ENCODE data around the gene PCSK6.
"Not testable (repeated sequence)": the region's sequence is repeated elsewhere in the genome, so short reads cannot be mapped to it uniquely, and the experiment has no call there.

PCSK6 gene

DNA sequence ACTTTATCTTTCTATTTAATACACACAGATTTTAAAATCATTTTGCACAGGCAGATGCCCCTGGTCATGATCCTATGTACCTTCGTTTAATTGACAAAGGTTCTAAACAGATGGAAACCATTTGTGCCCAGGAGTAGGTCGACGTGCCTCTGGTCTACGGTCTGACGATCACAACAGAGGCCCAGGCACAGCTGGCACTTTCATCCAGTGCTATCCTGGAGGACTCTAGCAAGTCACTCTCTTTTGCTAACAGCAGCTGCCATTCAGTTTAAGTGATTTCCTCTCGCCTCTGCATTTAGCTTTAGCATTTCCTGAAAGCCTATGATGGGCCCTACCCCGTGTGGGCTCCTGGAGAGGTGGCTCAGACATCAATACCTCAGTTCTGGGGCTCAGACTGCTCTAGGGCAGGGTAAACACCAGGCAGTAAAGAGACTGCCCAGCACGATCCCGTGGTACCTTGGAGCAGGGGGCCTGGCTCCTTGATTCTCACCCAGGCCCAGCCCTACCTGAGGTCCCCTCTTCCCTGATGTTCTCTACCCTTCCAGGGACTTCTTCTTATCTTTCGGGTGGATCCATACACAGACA is 111.2 kb downstream of the PCSK6 start:
- no peak for DNase-seq (ENCODE audit: low read depth in 3 of 3)

DNA sequence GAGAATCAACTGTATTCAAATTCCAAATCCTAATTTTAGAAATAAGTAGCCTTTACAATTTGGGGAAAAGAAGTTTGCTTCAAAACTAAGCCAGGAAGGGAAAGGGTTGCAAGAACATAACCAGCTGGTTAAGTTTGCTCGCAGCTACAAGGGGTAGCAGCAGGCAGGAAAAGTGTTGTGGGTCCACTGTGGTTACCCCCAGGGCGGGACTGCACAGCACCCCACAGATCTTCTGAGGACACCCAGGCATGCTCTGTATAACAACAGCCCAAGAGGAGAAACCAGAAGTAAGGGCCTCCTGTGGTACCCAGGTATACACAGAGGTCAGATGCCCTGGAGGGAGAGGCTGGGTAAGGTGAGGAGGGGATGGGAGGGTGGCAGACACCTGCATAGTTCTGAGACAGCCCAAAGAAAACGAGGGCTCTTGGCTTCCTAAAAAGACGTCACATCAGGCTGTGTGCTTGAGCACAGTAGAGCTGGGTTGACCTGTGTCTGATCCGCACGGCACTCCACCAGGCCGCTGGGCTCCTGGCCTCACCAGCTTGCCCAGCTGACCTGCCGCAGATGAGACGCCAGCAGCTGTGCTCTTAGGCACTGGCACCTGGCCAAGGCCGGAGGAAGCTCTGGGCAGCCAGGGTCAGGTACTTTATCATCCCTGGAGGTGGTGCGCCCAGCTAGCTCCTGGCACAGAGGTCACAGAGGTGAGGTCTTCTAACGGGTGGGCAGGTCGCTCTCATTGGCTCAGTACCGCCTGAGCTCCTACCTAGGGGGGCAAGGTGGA is 112.7 kb downstream of the PCSK6 start:
- no peak for DNase-seq (ENCODE audit: low read depth in 3 of 3)

DNA sequence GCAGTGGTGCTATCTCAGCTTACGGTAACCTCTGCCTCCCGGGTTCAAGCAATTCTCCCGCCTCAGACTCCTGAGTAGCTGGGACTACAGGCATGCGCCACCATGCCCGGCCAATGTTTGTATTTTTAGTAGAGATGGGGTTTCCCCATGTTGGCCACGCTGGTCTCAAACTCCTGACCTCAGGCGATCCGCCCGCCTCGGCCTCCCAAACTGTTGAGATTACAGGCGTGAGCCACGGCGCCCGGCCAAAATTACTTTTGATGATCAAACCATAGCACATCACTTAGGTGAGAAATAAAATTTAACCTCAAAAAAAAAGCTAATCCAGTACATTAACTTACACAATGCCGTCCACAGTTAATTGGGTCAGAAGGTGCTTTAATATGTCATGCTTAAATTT is 114.5 kb downstream of the PCSK6 start:
- not testable (repeated sequence) for DNase-seq (ENCODE audit: low read depth in 3 of 3)

DNA sequence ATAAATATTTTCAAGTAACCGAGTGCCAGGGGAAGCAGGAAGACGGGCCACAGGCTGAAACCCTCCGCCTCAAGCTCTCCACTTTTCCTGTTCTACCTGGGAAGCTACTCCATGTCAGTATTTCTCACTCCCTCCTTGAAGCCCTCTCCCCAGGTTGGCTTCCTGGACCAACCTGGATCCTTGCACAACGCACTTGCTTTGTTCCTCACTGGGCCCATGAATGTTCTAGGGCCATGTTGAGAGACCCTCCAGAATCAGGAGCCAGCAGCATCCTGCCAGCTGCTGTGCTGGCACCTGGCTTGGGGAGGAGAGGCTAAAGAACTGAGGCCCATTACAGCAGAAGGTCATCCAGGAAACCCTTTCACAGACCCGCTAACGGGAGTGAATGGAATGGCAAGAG is 115.2 kb downstream of the PCSK6 start:
- no peak for DNase-seq (ENCODE audit: low read depth in 3 of 3)

DNA sequence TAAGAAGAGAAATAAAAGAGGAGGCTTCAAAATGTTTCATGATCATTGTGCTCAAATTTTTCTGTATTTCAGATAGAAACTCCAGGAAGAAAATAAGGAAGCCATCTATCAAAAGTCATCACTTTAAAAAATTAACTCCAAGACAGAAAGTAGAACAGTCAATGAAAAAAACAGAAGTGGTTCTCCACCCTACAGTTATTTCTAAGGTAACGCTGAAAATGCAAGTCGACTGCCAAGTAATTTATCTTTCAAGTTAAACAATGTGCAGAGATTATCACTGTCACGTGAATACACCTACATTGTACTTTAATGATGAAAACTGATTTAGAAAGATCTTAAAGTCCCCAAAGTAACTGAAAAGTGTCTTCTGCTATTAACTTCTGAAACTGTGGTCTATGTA is 115.9 kb downstream of the PCSK6 start:
- no peak for DNase-seq (ENCODE audit: low read depth in 3 of 3)

DNA sequence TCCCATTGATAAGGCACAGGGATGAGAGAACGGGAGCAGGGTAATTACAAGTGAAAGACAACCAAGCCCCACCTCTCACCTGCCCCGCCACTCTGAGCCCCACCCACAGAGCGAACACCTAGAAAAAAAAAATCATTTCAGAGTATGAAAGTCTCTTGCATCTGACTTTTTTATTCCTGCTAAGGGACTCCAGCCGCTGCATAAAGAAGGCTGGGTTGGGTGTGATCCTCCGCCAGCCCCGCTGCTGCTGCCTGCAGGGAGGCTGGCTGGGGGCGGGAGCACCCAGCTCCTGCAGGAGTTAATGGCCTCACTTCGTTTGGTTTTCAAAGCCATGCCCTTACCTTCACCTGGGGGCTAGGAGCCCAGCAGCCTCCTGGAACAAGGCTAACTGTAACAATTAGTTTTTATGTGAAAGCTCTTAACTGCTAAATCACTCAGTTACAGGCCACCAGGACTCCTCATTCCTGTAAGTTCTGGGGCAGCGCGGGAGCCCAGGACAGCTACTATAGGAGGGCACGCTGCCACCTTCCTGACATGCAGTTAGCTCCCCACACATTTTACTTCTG is 116.5 kb downstream of the PCSK6 start:
- no peak for DNase-seq (ENCODE audit: low read depth in 3 of 3)

DNA sequence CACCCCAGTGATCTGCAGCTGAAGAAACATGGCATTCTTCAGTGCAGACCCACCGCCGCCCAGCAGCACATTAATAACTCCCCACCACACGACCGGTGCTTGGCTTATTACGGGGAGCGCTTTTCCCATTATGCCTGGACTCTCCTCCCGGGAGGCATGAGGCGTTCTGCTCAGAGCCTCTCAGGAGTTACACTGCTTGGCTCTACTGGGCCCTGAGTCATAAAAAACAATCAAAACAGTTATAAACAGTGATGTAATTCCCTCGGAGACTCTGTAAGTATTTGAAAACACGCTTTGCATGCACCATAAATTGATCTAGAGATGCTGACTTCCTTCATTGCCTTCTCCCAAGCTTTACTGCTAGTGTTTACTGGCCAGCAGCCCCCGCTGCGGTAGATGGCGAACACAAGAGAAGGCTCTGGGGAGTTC is 117.3 kb downstream of the PCSK6 start:
- no peak for DNase-seq (ENCODE audit: low read depth in 3 of 3)

DNA sequence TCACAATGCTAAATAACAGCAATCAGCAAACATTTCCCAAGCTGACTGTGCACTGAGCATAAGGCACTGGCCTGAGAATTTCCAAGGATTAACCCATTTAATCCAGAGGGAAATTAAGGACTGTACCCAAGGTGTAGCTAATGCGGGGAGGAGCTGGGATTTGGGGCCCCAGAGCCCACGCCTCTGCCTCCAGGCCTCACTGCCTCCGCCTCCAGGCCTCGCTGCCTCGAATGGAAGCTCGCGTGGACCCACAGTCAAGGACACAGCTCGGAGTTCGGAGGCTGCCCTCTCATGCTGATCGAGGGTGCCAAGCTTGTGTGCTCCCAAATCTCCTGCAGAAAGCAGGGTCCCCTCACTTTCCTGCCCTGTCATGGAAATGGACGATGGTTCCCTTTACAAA is 118.0 kb downstream of the PCSK6 start:
- DNase-seq (ENCODE audit: low read depth in 3 of 3), result no peak

DNA sequence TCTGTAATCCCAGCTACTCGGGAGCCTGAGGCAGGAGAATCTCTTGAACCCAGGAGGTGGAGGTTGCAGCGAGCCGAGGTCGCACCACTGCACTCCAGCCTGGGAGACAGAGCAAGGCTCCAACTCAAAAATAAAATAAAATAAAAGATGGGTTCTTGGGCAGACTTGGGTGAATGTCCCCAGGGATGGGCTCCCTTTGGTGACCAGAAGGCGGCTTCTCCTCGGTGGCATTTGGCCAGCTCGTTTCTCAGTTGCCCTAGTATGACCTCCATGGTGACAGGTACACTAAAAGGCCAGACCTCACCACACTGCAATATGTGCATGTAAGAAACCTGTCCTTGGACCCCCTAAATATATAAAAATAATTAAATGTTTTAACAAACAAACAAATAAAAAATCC is 118.4 kb downstream of the PCSK6 start:
- DNase-seq (ENCODE audit: low read depth in 3 of 3), result no peak

DNA sequence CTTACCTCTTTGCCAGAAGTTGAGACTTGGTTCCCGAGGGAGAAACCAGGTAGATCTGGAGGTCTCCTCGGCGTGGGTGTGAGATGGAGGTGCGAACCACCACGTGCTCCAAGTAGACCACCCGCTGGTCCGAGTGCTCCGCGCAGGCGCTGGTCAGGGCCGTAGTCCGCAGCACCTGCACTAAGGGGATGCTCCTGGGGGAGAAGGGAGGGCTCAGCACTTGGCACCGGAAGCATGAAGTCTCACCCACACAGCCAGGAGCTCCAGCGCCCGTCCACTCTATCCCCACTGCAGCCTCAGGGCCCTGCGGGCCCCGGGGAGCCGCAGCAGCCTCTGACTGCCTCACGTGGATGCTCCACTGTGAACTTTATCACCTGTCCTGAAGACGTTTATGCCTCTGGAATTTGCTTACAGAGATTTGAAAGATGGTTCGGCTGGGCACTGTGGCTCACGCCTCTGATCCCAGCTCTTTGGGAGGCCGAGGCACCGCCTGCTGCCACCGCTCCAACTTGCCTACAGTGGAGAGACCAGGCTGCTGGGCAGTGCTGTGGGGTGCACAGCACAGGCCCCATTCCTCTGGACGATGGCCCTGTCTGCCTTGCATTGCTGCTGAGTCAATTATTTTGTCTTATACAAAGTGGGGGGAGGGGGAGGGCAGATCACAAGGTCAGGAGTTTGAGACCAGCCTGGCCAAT is 119.0 kb downstream of the PCSK6 start:
- DNase-seq (ENCODE audit: low read depth in 3 of 3), result no peak

DNA sequence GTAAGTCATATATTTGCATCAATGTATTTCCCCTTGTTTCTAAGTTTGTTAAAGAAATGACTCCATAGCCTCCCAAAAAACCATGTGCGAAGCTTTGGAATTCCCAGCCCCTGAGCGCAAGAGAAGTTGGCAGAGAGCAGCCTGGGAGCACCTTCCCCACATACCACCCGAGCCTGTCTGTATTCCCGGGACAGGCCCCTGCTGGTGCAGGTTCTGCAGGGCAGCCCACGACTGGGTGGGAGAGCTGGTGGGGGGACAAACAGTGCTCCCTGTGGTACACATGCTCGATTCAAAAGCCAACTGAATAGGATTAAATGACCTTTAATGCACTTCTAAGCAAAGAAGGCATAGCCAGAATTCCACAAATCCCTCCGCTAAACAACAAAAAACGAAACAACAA is 119.8 kb downstream of the PCSK6 start:
- no peak for DNase-seq (ENCODE audit: low read depth in 3 of 3)

DNA sequence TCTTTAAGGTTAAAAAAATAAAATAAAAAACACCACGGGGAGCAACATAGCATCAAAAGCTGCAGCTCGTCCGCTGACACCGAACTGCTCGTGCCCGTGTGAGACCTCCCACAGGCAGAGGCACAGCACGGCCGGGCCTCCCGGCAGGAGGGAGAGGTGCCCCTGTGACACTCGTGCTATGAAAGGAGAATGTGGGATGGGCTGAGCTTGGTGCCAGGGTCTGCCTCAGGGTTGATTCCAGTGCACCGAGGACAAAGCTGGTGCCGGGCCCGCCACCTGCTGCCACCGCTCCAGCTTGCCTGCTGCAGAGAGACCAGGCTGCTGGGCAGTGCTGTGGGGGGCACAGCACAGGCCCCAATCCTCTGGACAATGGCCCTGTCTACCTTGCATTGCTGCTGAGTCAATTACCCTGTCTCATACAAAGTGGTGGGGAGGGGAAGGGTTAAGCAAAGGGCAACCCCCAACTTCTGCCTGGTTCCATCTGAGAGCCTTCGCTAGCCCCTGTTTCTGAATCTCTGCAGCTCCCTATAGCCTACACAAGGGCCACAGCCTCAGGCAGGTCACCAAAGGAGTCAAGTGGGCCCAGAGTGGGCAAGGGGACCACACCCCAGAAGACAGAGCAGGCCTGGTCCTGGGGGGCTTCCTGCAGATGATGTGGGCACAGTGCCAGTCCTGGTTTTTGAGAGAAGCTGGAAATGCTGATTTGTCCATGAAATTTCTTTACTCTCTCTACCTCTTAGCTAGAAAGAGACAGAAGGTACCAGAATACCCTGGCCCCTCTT is 120.5 kb downstream of the PCSK6 start:
- DNase-seq (ENCODE audit: low read depth in 3 of 3), result no peak

DNA sequence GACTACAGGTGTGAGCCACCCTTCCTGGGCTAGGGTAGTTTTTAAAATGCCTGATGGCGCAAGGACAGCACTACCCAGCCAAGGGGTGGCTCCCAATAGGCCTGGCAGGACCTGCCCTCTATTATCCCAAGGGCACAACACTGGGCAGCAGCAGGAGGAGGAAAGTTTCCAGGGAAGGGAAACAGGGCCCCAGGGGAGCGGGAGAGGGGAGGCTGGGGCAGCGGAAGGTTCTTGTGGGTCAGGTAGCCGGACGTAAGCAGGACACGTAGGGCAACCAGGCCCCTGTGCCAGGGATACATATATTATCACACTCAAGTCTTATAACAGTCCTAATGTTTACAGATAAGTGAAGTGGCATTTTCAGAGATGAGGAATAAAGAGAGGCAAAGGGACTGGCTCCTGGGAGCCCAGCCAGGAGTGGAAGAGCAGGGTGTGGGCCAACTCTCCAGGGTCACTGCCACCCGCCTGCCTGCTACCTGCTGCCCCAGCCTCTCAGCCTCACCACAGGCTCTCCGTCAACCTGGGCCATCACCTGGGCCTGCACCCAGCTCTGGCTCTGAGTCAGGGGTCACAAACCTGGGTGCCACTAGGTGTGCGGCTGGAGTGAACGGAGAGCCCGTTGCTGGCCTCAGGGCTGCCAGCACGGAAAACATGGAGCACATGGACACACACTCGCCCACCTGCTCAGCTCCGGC is 121.3 kb downstream of the PCSK6 start:
- DNase-seq (ENCODE audit: low read depth in 3 of 3), result no peak

DNA sequence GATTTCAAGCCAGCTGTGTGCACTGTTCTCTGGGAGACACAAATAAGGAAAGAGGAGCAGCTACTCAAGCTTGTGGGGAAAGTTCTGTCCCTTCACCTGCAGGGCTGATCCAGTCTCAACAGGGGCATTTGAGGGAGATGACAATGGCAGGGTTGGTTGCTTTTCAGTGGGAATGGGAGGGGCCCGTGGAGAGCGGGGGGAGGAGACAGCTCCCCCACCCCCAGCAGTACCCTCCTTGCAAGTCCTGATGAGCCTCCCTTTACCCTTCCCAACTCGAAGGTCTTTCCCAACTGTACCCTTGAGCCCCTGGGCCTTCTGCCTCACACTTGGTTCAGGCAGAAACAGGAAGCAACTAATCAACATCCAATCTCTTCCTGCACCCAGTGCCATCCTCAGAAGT is 122.7 kb downstream of the PCSK6 start:
- no peak for DNase-seq (ENCODE audit: low read depth in 3 of 3)

DNA sequence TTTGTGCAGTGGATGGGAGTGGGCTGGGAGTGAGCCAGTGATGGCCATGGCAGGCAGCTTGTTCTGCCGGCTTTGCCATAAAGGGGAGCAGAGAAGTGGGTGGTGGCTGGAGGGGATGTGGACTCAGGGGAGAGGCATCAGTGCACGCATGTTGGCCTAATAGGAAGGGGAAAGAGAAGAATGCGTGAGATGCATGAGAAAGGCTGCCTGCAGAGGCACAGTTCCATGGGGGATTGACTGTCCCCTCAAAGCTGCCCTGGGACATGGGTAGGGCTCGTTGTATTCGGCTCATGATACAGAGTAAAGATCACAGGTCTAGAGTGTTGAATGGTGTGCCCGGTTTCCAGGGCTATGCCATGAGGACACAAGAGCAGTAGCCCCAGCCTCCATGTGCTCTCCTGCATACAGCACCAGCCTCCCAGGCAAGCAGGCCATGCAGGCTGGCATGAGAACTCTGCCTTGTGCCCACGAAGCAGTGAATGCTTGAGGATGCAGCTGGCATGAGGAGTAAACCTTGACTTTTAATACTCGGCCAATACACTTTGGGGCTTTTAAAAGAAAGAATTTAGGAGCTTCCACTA is 126.4 kb downstream of the PCSK6 start:
- no peak for DNase-seq (ENCODE audit: low read depth in 3 of 3)

DNA sequence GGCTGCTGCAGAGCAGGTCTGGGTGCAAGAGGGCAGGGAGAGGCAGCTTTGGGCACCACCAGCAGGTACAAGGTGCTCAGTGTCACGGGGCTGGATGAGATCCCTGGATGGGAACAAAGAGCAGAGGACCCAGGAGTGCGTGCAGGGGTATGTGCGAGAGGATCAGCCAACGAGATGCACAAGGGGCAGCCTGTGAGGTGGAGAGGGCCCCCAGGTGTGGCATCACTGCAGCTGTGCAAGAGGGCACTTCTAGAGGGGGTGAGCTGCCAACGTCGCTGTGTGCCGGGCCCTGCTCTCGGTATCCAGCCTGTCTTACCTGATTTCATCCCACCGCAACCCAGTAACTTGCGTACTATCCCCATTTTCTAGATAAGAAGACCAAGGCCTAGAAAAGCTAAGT is 127.1 kb downstream of the PCSK6 start:
- DNase-seq (ENCODE audit: low read depth in 3 of 3), result no peak

DNA sequence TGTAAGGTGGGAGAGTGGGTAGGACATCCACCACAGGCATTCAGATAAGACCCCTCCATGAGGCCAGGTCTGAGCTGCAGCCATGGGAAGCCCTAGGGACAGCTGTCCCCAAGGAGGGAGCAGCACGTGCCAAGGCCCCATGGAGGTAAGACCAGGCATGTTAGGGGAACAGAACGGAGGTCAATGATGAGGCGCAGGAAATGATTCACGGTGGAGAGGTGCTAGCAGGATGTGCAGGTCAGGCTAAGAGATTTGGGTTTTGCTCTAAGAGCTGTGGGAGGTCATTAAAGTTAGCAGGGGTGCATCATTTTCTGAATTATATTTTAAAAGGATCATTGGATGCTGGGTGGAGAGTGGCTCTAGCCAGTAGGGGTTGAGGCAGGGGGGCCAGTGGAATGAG is 128.1 kb downstream of the PCSK6 start:
- no peak for DNase-seq (ENCODE audit: low read depth in 3 of 3)

DNA sequence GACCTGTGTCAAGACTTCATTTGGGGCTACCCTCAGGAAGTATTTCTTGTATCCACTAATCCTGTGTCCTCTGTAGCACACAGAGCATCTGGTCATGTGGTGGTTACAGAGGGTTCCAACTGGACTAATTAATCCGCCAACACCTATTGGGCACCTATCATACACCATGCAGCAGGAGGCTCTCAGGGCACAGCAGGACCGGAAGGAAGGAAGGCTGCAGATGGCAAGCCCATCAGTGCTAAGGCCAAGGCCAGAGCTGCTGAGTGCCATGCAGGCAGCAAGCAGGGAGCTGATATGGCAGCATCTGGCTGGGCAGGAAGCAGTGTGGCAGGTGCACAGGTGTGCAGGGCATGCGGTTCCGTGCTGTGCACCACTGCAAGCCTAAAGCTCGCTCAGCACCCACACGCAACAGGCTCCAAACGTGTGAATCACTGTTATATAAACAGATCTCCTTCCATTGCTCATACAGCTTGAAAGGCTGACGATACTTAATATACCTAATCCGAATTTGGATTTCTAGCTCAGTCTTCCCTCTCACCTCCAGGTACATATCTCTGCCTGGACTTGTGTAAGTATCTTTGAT is 130.1 kb downstream of the PCSK6 start:
- no peak for DNase-seq (ENCODE audit: low read depth in 3 of 3)

DNA sequence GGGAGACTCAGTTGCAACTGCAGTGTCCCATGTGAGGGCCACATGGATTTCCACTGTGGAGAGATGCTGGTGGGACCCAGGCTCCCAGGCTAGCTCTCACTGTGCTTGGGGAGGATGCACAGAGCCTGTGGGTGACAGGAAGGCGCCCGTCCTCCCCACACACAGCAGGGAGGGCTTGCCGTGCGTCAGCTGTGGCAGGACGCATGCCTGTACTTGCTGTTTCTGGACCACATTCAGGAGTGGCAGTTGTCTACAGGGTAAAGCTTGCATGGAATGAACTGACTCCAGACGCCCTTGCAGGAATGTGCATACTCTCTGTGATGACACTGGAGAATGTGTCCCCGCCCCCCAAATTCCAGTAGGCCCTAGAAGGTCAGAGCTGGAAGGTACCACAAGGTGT is 130.6 kb downstream of the PCSK6 start:
- no peak for DNase-seq (ENCODE audit: low read depth in 3 of 3)

DNA sequence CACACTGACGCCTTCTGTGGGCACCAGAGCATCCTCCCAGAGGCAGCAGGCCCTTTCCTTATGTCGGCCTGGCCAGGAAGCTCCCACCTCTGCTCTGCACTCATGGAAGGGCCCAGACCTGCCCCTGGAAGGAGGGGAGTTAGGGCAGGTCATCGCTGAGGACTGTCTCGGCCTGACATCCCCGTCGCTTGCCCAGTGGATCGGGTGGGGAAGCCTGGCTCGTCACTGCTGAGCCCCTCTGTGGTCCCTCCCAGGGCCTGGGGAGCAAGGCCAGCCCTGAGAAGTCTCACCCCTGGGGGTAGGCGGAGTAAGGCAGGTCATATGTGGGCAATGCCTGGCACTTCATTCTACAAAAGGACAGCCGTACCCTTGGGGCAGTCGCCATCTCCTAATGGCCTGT is 131.6 kb downstream of the PCSK6 start:
- DNase-seq (ENCODE audit: low read depth in 3 of 3), result no peak

DNA sequence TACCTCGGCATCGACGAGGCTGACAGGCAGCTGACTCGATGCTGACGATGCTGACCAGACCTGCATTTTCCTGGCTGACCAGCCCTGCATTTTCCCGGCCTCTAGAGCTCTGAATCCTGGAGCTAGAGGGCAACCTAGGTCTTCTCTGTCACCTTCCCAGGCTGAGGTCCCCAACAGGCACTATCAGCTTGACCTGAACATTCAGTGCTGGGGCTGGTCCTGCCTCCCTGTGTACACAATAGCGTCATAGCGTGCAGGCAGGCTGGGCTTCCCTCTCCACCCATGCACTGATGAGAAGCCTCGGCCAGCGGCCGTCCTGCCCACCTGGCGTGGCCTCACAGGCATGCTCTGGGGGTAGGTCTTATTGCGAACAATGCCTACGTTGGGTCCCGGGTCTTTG is 132.2 kb downstream of the PCSK6 start:
- DNase-seq (ENCODE audit: low read depth in 3 of 3), result no peak

Data from stimulated activated CD4-positive, alpha-beta T cell treated with anti-CD3 and anti-CD28 coated beads, TNF-alpha, amount 100 ng/mL, for 48 hours (primary cell).